ENCODE results near the gene FCRL4. TPM values are rescaled to one million over a fixed set of nuclear protein-coding genes. Genes with fewer than 3 reads are reported as not detected.

Gene FCRL4
- total and polyA plus RNA-seq, 12 donors = not detected

- Histone ChIP-seq H3K27ac (no peak overlapping the region), H3K27me3 (peaks cover 0 to 9% (median 0%) of the 10 kb centered on the region in 7 donors), H3K4me1 (no peaks in the 10 kb centered on the region), H3K4me3 (no peak overlapping the region), H3K9me3 (peaks cover 0 to 5% (median 0%) of the 10 kb centered on the region in 11 donors), H3K36me3 (no peaks in the 10 kb centered on the region)
- no peak for DNase-seq
- no peak for ATAC-seq
- intact Hi-C loops (cut with DNase I) = no loop called here
- 78 to 85% methylated on average over 3 of the region's 3 CpGs for WGBS, 2 donors
- TF ChIP-seq CTCF (IDR thresholded peaks at IDR 0.05) = no peak
Observed at GRCh38 chr1:157532569-157532968, 65.3 kb downstream of the FCRL4 start.

GRCh38 chr1:157523774-157524493 lies 74.0 kb downstream of the FCRL4 start:
- Histone ChIP-seq H3K36me3 (no peaks in the 10 kb centered on the region), H3K4me1 (no peaks in the 10 kb centered on the region), H3K27me3 (peaks cover 0 to 37% (median 21%) of the 10 kb centered on the region in 7 donors), H3K27ac (no peak overlapping the region), H3K4me3 (no peak overlapping the region), H3K9me3 (no peaks in the 10 kb centered on the region)
- ATAC-seq (no peak), DNase-seq (no peak)
- WGBS, 2 donors = 83 to 85% methylated on average over 5 of the region's 5 CpGs
- no peak for TF ChIP-seq CTCF (IDR thresholded peaks at IDR 0.05)
- intact Hi-C loops (cut with DNase I) = no loop called here

Other genes with a start within 250 kb of the FCRL4 start
- under 1 TPM in 3 of 10 donors, not detected in 7; 0.05 to 0.65 (median 0.20) TPM for gene FCRL5, start 45.6 kb downstream of the FCRL4 start, total RNA-seq
- under 1 TPM in 1 of 2 donors, not detected in 1; 0.03 TPM for gene FCRL5, start 45.6 kb downstream of the FCRL4 start, polyA plus RNA-seq
- gene FCRL3, start 102.7 kb upstream of the FCRL4 start, total RNA-seq = 1 to 10 TPM in 1 of 10 donors, under 1 TPM in 2, not detected in 7; 0.13 to 1.3 (median 0.20) TPM
- under 1 TPM in 1 of 2 donors, not detected in 1; 0.01 TPM for gene FCRL3, start 102.7 kb upstream of the FCRL4 start, polyA plus RNA-seq
- under 1 TPM in 1 of 10 donors, not detected in 9; 0.17 TPM for gene FCRL2, start 179.0 kb upstream of the FCRL4 start, total RNA-seq
- under 1 TPM in 1 of 2 donors, not detected in 1; 0.04 TPM for gene FCRL2, start 179.0 kb upstream of the FCRL4 start, polyA plus RNA-seq
- gene FCRL1, start 222.0 kb upstream of the FCRL4 start, total RNA-seq = under 1 TPM in 1 of 10 donors, not detected in 9; 0.37 TPM
- under 1 TPM in 1 of 2 donors, not detected in 1; 0.03 TPM for gene FCRL1, start 222.0 kb upstream of the FCRL4 start, polyA plus RNA-seq
- gene CD5L, start 243.7 kb upstream of the FCRL4 start, total RNA-seq = 1 to 10 TPM in 4 of 10 donors, under 1 TPM in 3, not detected in 3; 0.23 to 4.8 (median 1.6) TPM
- gene CD5L, start 243.7 kb upstream of the FCRL4 start, polyA plus RNA-seq = 1 to 10 TPM in 1 of 2 donors, under 1 TPM in 1; 0.01 to 2.1 TPM

All from heart right ventricle (tissue), 16 donors.